C4-2B (cell line): ENCODE results near the gene TCTN3.

Experiments
- ZFX ChIP-seq: fragments of 450-650 bp; IDR thresholded peaks from 2 replicates; pipeline ENCODE4 v1.6.1; 2017
- TF ChIP-seq, protein P1 (sequence below): fragments of 450-650 bp; conservative IDR thresholded peaks from 2 replicates; pipeline ENCODE4 v1.5.1; 2017; ENCODE audit warnings: mild to moderate bottlenecking

DNA sequence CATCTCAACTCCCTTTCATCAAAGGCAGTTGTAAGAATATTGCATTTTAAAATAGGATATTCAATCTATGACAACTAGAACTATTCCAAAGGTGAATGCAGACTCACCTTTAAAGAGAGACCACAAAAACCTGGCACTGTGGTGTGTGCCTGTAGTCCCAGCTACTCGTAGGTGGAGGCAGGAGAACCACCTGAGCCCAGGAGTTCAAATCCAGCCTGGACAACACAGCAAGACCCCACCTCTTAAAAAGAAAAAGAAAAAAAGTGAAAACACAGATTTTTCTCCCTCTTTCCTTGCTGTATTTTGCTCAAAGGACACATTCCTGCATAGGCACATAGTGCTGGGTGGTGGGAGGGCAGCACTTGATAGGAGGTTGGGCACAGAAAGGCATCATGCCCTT lies 36.5 kb downstream of the TCTN3 start:
- TF ChIP-seq, protein P1, sequence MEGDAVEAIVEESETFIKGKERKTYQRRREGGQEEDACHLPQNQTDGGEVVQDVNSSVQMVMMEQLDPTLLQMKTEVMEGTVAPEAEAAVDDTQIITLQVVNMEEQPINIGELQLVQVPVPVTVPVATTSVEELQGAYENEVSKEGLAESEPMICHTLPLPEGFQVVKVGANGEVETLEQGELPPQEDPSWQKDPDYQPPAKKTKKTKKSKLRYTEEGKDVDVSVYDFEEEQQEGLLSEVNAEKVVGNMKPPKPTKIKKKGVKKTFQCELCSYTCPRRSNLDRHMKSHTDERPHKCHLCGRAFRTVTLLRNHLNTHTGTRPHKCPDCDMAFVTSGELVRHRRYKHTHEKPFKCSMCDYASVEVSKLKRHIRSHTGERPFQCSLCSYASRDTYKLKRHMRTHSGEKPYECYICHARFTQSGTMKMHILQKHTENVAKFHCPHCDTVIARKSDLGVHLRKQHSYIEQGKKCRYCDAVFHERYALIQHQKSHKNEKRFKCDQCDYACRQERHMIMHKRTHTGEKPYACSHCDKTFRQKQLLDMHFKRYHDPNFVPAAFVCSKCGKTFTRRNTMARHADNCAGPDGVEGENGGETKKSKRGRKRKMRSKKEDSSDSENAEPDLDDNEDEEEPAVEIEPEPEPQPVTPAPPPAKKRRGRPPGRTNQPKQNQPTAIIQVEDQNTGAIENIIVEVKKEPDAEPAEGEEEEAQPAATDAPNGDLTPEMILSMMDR, result no peak
- TF ChIP-seq ZFX, result no peak
